ENCODE measurements around the gene ARAP3. TPM values are rescaled to one million over a fixed set of nuclear protein-coding genes. Genes with fewer than 3 reads are reported as not detected.

The ARAP3 gene
- total and polyA plus RNA-seq, 2 experiments from 2014 or later: 0.59 to 1.6 TPM

DNA sequence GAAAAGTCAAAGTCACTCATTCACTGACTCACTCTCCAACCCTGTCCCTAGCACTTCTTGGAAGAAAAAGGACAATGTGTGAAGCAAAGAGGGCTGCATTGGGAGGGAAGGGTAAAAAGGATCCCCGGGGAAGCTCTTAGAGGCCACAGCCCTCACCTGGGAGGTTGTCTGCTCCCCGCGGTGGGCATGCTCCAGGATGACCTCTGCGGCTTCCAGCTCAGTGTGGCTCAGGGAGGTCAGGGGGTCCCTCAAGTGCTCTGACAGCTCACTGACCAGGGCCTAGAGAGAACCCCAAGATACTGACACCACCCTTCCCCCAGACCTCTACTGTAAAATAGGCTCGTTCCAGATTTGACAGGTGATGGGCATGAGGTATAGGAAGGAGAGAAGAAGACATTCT lies 34.8 kb downstream of the ARAP3 start:
- no peak overlapping the region for H3K4me3 ChIP-seq
- H3K4me1 ChIP-seq (ENCODE audit: low read depth): no peaks in the 10 kb centered on the region
- H3K27me3 ChIP-seq: no peaks in the 10 kb centered on the region
- no peaks in the 10 kb centered on the region for H3K36me3 ChIP-seq
- H3K27ac ChIP-seq: no peak overlapping the region
- DNase-seq (ENCODE audit: low read depth in 1 of 2, low spot score in 1 of 2): no peak
- no peak for TF ChIP-seq CTCF (IDR thresholded peaks at IDR 0.05; ENCODE audit: low read depth, low read length)
- H3K9me3 ChIP-seq (ENCODE audit: low read depth): no peaks in the 10 kb centered on the region

GRCh38 chr5:141646026-141646425 lies 36.0 kb downstream of the ARAP3 start:
- no peaks in the 10 kb centered on the region for H3K27me3 ChIP-seq
- H3K36me3 ChIP-seq: no peaks in the 10 kb centered on the region
- no peaks in the 10 kb centered on the region for H3K9me3 ChIP-seq (ENCODE audit: low read depth)
- H3K4me1 ChIP-seq (ENCODE audit: low read depth): no peaks in the 10 kb centered on the region
- no peak overlapping the region for H3K4me3 ChIP-seq
- no peak overlapping the region for H3K27ac ChIP-seq
- no peak for TF ChIP-seq CTCF (IDR thresholded peaks at IDR 0.05; ENCODE audit: low read depth, low read length)
- no peak for DNase-seq (ENCODE audit: low read depth in 1 of 2, low spot score in 1 of 2)

DNA sequence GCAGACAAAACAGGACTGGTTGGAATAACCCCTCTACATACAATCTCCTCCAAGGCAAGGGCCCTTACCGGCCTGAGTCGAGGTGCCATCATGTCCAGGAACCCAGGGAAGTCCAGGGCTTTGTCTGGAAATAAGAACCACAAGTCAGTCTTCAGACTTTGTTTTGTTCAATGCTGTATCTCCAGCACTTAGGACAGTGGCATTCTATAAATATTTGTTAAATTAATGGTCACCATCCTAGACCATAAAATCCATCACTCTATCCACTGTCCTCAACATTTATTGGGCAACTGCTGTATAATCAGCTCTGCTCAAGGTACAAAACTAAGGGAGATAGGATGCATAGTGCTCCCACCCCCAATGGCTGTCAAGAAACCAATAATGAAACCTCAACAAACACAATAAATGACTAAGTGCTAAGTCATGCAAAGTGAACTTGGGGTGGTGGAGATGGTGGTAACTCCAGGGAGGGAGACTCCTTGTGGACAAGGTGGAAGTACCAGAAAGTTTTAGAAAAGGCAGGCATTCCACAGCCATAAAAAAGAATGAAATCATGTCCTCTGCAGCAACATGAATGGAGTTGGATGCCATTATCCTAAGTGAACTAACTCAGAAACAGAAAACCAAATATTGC lies 40.3 kb downstream of the ARAP3 start:
- no peaks in the 10 kb centered on the region for H3K9me3 ChIP-seq (ENCODE audit: low read depth)
- no peaks in the 10 kb centered on the region for H3K36me3 ChIP-seq
- no peak overlapping the region for H3K27ac ChIP-seq
- DNase-seq (ENCODE audit: low read depth in 1 of 2, low spot score in 1 of 2): peak in 1 of 2 donors; percentile 60
- H3K4me3 ChIP-seq: no peak overlapping the region
- no peaks in the 10 kb centered on the region for H3K4me1 ChIP-seq (ENCODE audit: low read depth)
- TF ChIP-seq CTCF (IDR thresholded peaks at IDR 0.05; ENCODE audit: low read depth, low read length): peak; percentile 35
- peaks cover 9% of the 10 kb centered on the region for H3K27me3 ChIP-seq

DNA sequence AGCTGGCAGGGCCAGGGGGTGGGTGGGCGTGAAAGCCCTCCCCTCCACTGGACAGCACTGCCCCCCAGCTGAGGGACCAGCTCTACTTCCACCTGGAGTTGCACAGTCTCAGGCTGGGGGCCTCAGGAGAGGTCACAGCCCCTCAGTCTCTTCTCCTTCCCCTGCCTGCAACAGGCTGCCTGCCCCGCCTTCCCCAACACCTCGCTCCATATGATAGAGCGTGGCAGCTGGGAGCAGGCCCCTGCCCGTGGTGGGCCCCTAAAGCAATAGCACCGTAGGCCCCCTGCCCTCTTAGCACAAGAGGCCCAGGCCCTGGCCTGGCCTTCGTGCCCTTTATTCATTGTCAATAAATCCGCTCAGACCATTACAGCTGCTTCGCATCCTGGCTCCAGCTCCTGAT lies 41.3 kb downstream of the ARAP3 start:
- no peak overlapping the region for H3K27ac ChIP-seq
- no peak for DNase-seq (ENCODE audit: low read depth in 1 of 2, low spot score in 1 of 2)
- no peak for TF ChIP-seq CTCF (IDR thresholded peaks at IDR 0.05; ENCODE audit: low read depth, low read length)
- no peaks in the 10 kb centered on the region for H3K36me3 ChIP-seq
- H3K27me3 ChIP-seq: peaks cover 9% of the 10 kb centered on the region
- no peaks in the 10 kb centered on the region for H3K4me1 ChIP-seq (ENCODE audit: low read depth)
- H3K9me3 ChIP-seq (ENCODE audit: low read depth): no peaks in the 10 kb centered on the region
- H3K4me3 ChIP-seq: no peak overlapping the region

- Histone ChIP-seq H3K9me3 (ENCODE audit: low read depth) (no peaks in the 10 kb centered on the region), H3K4me3 (no peak overlapping the region), H3K27ac (no peak overlapping the region), H3K36me3 (no peaks in the 10 kb centered on the region), H3K27me3 (peaks cover 9% of the 10 kb centered on the region), H3K4me1 (ENCODE audit: low read depth) (no peaks in the 10 kb centered on the region)
- DNase-seq (ENCODE audit: low read depth in 1 of 2, low spot score in 1 of 2): no peak
- no peak for TF ChIP-seq CTCF (IDR thresholded peaks at IDR 0.05; ENCODE audit: low read depth, low read length)
These were observed 42.0 kb downstream of the ARAP3 start for GRCh38 chr5:141640051-141640415.
